GM19328 (cell line): Measurements from ENCODE around the gene KRTAP10-12.
"Not testable (repeated sequence)": the region's sequence is repeated elsewhere in the genome, so short reads cannot be mapped to it uniquely, and the experiment has no call there.

Experiments used
- ATAC-seq: cut with Tn5 transposase; IDR thresholded peaks from one replicate; pipeline ENCODE4 v1.9.1; 2021; ENCODE audit warnings: mild to moderate bottlenecking, moderate library complexity; ENCODE audit not compliant: unreplicated experiment

The KRTAP10-12 gene

GRCh38 chr21:44697172-44697810 lies at the start of gene KRTAP10-12:
TSS of gene KRTAP10-12 (plus strand) at chr21:44697172. CDS start at chr21:44697202, 30 bp downstream.
- ATAC-seq: not testable (repeated sequence)

- no peak for ATAC-seq
Observed at GRCh38 chr21:44647222-44647552, 49.8 kb upstream of the KRTAP10-12 start.

- no peak for ATAC-seq
Observed at GRCh38 chr21:44648557-44649311, 48.2 kb upstream of the KRTAP10-12 start.

- ATAC-seq: no peak
Observed at GRCh38 chr21:44649521-44650100, 47.4 kb upstream of the KRTAP10-12 start.

DNA sequence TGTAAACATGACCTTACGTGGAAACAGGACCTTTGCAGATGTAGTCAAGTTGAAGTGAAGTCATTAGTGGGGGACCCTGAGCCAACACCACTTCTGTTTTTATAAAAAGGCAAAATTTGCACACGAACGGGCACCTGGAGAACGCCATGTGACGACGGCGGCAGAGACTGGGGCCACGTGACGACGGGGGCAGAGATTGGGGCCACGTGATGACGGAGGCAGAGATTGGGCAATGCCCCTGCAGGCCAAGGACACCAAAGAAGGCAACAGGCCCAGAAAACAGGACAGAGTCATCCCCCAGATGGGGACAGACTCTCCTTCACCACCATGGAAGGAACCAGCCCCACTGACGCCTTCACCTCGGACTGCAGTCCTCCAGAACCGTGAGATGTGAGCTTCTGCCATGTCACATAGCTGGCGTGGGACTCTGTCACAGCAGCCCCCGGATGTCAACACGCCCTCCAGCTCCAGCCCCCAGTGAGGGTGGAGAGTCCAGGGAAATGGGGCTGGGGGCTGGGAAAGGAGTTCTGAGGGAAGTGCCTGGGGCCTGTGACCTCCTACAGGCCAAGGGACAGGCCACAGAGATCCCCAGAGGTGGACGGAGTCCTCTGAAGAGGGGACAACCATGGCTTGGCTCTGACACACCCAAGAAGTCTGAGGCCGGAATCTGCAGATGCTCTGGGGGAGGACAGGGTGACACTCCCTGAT lies 46.6 kb upstream of the KRTAP10-12 start:
- no peak for ATAC-seq

- ATAC-seq: no peak
Observed at GRCh38 chr21:44650973-44651675, 45.8 kb upstream of the KRTAP10-12 start.

DNA sequence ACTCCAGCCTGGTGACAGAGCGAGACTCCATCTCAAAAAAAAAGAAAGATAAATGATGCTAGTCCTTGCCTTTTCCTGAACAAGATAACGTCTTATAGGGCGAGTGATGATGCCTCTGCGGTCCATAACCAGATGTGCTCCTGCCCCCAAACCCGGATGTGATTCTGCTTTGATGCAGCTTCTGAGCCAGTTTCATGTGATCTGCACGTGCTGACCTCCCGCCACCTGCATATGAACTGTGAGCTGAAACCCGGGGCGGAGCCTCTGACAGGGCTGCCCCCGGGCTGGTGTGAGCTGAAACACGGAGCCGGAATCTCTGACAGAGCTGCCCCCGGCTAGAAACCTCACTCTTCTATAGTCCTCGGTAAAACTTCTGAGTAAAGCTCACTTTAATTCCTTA lies 43.8 kb upstream of the KRTAP10-12 start:
- no peak for ATAC-seq

GRCh38 chr21:44653656-44654575 lies 43.1 kb upstream of the KRTAP10-12 start:
- ATAC-seq: no peak

- no peak for ATAC-seq
Observed at GRCh38 chr21:44654576-44655175, 42.3 kb upstream of the KRTAP10-12 start, which contains the start of gene KRTAP12-4. TSS of gene KRTAP12-4 (minus strand) at chr21:44654659. CDS start at chr21:44654614, 45 bp downstream.

DNA sequence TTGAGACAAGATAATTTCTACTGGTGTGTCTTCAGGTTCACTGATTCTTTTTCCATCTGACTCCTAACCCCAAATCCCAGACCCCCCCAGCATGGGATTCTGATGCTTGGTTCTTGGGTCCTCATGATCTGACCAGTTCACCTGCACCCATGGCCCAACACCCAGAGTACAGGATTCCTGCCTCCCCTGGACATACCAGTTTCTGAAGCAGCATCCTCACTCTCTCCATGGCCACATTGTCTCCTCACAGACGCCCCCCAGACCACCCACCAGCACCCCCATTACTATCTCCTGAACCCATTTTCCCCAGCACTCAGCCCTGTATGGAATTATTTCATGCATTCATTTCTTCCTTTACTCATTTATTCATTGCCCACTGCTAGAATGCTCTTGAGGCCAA lies 40.1 kb upstream of the KRTAP10-12 start:
- ATAC-seq: no peak

GRCh38 chr21:44657635-44658540 lies 39.1 kb upstream of the KRTAP10-12 start, which contains the start of gene KRTAP12-3:
TSS of gene KRTAP12-3 (plus strand) at chr21:44657932. CDS start at chr21:44657980, 48 bp downstream.
- no peak for ATAC-seq

DNA sequence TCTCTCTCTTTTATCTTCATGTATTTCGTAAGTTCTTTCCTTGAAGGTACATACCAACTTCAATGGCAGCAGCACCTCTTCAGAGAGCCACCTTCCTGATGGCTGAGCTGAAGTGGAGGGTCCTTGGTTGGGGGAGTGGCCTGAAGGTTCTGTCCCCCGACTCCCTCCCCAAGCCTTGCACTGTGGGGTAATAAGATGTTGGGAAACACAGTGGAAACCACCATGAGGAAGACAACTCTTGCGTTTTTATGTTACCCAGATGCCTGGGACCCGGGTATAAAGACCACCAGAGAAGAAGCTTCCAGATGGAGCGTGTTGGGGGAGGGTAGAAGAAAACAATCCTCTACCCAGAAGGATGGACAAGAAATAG lies 38.4 kb upstream of the KRTAP10-12 start:
- ATAC-seq: no peak

- no peak for ATAC-seq
Observed at GRCh38 chr21:44658913-44659595, 37.9 kb upstream of the KRTAP10-12 start.

DNA sequence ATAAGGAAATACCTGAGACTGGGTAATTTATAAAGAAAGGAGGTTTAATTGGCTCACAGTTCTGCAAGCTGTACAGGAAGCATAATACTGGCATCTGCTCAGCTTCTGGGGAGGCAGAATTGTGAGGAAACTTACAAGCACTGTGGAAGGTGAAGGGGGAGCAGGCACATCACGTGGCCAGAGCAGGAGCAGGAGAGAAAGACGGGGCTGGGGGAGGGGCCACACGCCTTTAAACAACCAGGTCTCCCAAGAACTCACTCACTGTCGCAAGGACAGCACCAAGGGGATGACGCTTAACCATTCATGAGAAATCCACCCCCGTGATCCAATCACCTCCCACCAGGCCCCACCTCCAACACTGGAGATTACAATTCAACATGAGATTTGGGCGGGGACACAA lies 35.4 kb upstream of the KRTAP10-12 start:
- not testable (repeated sequence) for ATAC-seq

DNA sequence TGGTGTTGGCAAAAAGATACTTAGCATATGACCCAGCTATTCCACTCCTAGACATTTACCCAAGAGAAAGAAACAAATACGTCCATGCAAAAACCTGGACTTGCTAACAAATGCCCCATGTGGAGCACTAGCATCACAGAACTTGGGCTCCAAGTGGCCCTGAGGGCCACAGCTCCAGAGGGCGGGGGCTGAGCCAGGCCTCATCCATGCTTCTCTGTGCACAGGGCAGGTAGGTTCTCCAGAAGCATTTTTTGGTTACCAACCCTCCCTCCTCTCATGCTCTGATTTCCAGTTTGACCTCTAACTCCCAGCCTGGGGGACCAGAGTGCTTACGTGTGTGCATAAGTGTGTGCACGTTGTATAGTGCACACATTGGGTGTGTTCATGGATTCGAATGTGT lies 32.3 kb upstream of the KRTAP10-12 start:
- no peak for ATAC-seq

DNA sequence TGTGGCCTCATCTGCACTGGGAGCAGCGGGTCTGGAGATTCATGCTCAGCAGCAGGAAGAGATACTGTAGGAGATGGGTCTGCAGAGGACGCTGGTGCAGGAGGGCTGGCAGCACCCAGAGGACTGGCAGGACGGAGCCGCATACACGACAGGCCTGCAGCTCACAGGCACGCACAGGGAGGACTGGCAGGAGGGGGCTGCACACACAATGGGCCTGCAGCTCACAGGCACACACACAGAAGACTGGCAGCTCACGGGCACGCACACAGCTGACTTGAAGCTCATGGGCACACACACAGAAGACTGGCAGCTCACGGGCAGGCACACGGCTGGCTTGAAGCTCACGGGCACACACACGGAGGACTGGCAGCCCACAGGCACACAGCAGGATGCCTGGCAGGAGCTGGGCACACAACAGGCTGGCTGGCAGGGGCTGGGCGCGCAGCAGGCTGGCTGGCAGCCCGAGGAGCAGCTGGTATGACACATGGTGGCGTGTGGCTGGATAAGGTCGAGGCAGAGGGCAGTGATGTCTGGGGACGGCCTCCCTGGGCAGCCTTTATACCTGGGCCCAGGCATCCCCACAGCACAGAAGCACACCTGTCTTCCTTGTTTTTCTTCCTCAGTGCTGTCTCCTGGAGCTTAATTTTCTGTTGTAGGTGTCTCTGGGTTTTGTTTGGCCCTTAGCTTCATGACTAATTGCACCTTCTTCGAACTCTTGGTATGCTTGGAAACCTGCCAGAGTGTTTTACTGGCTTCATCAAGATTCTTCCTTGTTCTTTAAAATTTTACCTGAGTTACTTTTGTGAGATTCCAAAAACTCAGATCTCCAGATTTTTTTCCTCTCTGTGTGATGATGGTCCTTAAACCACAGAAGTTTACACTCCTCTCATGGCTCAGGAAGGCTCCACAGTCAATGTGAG lies 30.3 kb upstream of the KRTAP10-12 start, which contains the start of gene KRTAP12-2:
Gene KRTAP12-2 (minus strand): TSS at position 527 of the 920 bp plus-strand sequence. CDS start 41 bp downstream, at position 486.
- no peak for ATAC-seq
